IMR-90 (cell line): Measurements from ENCODE around the gene HUNK. TPM values are rescaled to one million over a fixed set of nuclear protein-coding genes. Genes with fewer than 3 reads are reported as not detected.

ENCODE experiments used
- ATAC-seq: fragments of 200-7000 bp; cut with Tn5 transposase; 2 replicates; pipeline ENCODE4 v1.9.1; 2020; ENCODE audit warnings: low read depth, mild to moderate bottlenecking, moderate library complexity
- BruUV-seq: library from RNA; stranded (reverse); fragments of 400-500 nt; replicated peaks from 2 replicates; lab custom pipeline; 2021; lab: Mats Ljungman, UMichigan
- CTCF ChIA-PET: fragments of 300-600 bp; formaldehyde crosslinking; extraction: SDS; loops from one replicate; lab custom pipeline; 2021; ENCODE audit warnings: antibody characterized with exemption; lab: Yijun Ruan, JAX
- POLR2A ChIA-PET: fragments of 300-600 bp; sonication (Branson Sonifier 250); formaldehyde crosslinking; loops from one replicate; lab custom pipeline; 2022; ENCODE audit warnings: antibody characterized with exemption; ENCODE audit not compliant: unreplicated experiment; lab: Charles Lee
- DNase-seq: peaks from one replicate; pipeline ENCODE4 v3.0.0; 2013
- H2AFZ ChIP-seq: replicated peaks from 2 replicates; pipeline ENCODE3; 2013; ENCODE audit warnings: low read length, mild to moderate bottlenecking; ENCODE audit not compliant: poor library complexity
- H2AK5ac ChIP-seq: 2 replicates; pipeline ENCODE4 v1.6.1; 2013; ENCODE audit warnings: low read depth, low read length, inconsistent platforms
- H2AK9ac ChIP-seq: replicated peaks from 2 replicates; pipeline ENCODE3; 2013; ENCODE audit warnings: mild to moderate bottlenecking, low read depth, low read length, moderate library complexity; ENCODE audit not compliant: poor library complexity
- H2BK120ac ChIP-seq: 2 replicates; pipeline ENCODE4 v1.6.1; 2013; ENCODE audit warnings: low read depth, low read length, inconsistent platforms
- H2BK15ac ChIP-seq: 3 replicates; pipeline ENCODE4 v1.6.1; 2013; ENCODE audit warnings: low read depth, low read length, inconsistent platforms
- H2BK20ac ChIP-seq: 2 replicates; pipeline ENCODE4 v1.6.1; 2013; ENCODE audit warnings: low read depth, mild to moderate bottlenecking, inconsistent platforms, low read length, moderate library complexity
- H2BK5ac ChIP-seq: 2 replicates; pipeline ENCODE4 v1.6.1; 2013; ENCODE audit warnings: mild to moderate bottlenecking, low read depth, low read length, inconsistent platforms; ENCODE audit not compliant: poor library complexity, severe bottlenecking
- H3K14ac ChIP-seq: replicated peaks from 2 replicates; pipeline ENCODE4 v1.6.1; 2013; ENCODE audit warnings: low read depth, low read length, inconsistent platforms
- H3K18ac ChIP-seq: 2 replicates; pipeline ENCODE4 v1.6.1; 2013; ENCODE audit warnings: low read depth, low read length, control low read depth
- H3K23ac ChIP-seq: 2 replicates; pipeline ENCODE4 v1.6.1; 2013; ENCODE audit warnings: low read depth, low read length, inconsistent platforms
- H3K27ac ChIP-seq: 2 replicates; pipeline ENCODE4 v1.5.1; 2013; ENCODE audit warnings: mild to moderate bottlenecking, control low read depth, low read length; ENCODE audit not compliant: insufficient read depth
- H3K27me3 ChIP-seq: 2 replicates; pipeline ENCODE4 v1.6.1; 2013; ENCODE audit warnings: low read length; ENCODE audit not compliant: control insufficient read depth, insufficient read depth
- H3K36me3 ChIP-seq: 2 replicates; pipeline ENCODE4 v1.6.1; 2013; ENCODE audit warnings: low read length, mixed read lengths; ENCODE audit not compliant: control insufficient read depth, insufficient read depth
- H3K4ac ChIP-seq: 2 replicates; pipeline ENCODE4 v1.6.1; 2013; ENCODE audit warnings: low read depth, low read length, inconsistent platforms
- H3K4me1 ChIP-seq: 2 replicates; pipeline ENCODE4 v1.6.1; 2013; ENCODE audit warnings: low read length, mixed read lengths; ENCODE audit not compliant: control insufficient read depth, insufficient read depth
- H3K4me2 ChIP-seq: 2 replicates; pipeline ENCODE4 v1.6.1; 2013; ENCODE audit warnings: low read depth, mild to moderate bottlenecking, control low read depth, low read length, moderate library complexity
- H3K4me3 ChIP-seq: 2 replicates; pipeline ENCODE4 v1.5.1; 2013; ENCODE audit warnings: low read depth, mild to moderate bottlenecking, control low read depth, low read length, moderate library complexity; ENCODE audit not compliant: insufficient read depth
- H3K56ac ChIP-seq: 2 replicates; pipeline ENCODE4 v1.6.1; 2013; ENCODE audit warnings: low read length, inconsistent platforms; ENCODE audit not compliant: insufficient read depth; ENCODE audit errors: extremely low read depth
- H3K79me1 ChIP-seq, 2 experiments: 2 replicates each; pipeline ENCODE4 v1.6.1; 2013; ENCODE audit warnings: low read length in 2 of 2, inconsistent platforms in 1 of 2, low read depth in 1 of 2
- H3K9ac ChIP-seq: 2 replicates; pipeline ENCODE4 v1.6.1; 2013; ENCODE audit warnings: low read depth, low read length, control low read depth
- H3K9me1 ChIP-seq: 2 replicates; pipeline ENCODE4 v1.6.1; 2013; ENCODE audit warnings: low read length, inconsistent platforms; ENCODE audit not compliant: insufficient read depth
- H3K9me3 ChIP-seq: 2 replicates; pipeline ENCODE4 v1.6.1; 2013; ENCODE audit warnings: low read length; ENCODE audit not compliant: control insufficient read depth, insufficient read depth
- H4K20me1 ChIP-seq: 2 replicates; pipeline ENCODE4 v1.6.1; 2013; ENCODE audit warnings: low read length, inconsistent platforms; ENCODE audit not compliant: insufficient read depth
- H4K5ac ChIP-seq: 2 replicates; pipeline ENCODE4 v1.6.1; 2013; ENCODE audit warnings: mild to moderate bottlenecking, low read depth, low read length, control low read depth
- H4K8ac ChIP-seq, 2 experiments: 2 replicates each; pipeline ENCODE4 v1.6.1; 2013; ENCODE audit warnings: low read depth in 2 of 2, low read length in 2 of 2, control low read depth in 1 of 2, inconsistent platforms in 1 of 2
- H4K91ac ChIP-seq: 2 replicates; pipeline ENCODE4 v1.6.1; 2013; ENCODE audit warnings: low read depth, low read length, inconsistent platforms; ENCODE audit not compliant: insufficient read depth
- BHLHE40 ChIP-seq: fragments of 150-350 bp; IDR thresholded peaks from 2 replicates; pipeline ENCODE4 v1.6.1; 2016; ENCODE audit warnings: mild to moderate bottlenecking, low read depth, low read length
- CHD1 ChIP-seq: IDR thresholded peaks from 2 replicates; pipeline ENCODE4 v1.6.1; 2012; ENCODE audit warnings: low read depth, low read length, improper control_type of control experiment
- FOS ChIP-seq: fragments of 150-350 bp; IDR thresholded peaks from 2 replicates; pipeline ENCODE4 v1.6.1; 2016; ENCODE audit warnings: low read depth, low read length
- MAFK ChIP-seq: IDR thresholded peaks from 2 replicates; pipeline ENCODE4 v1.6.1; 2012; ENCODE audit warnings: low read depth, low read length, improper control_type of control experiment
- MAZ ChIP-seq: IDR thresholded peaks from 2 replicates; pipeline ENCODE4 v1.6.1; 2012; ENCODE audit warnings: low read depth, mild to moderate bottlenecking, low read length, improper control_type of control experiment, moderate library complexity, borderline replicate concordance
- MXI1 ChIP-seq: IDR thresholded peaks from 2 replicates; pipeline ENCODE4 v1.6.1; 2012; ENCODE audit warnings: low read depth, mild to moderate bottlenecking, low read length, moderate library complexity, borderline replicate concordance
- NFE2L2 ChIP-seq: fragments of 150-350 bp; IDR thresholded peaks from 2 replicates; pipeline ENCODE4 v1.6.1; 2016; ENCODE audit warnings: low read depth, mild to moderate bottlenecking, low read length
- RAD21 ChIP-seq: IDR thresholded peaks from 2 replicates; pipeline ENCODE4 v1.6.1; 2012; ENCODE audit warnings: low read length, improper control_type of control experiment
- WGBS, 2 experiments: methylation state at CpG; one replicate each; pipeline versions ENCODE4 v1.1.5 to v1.1.7; 2013; ENCODE audit warnings: missing lambda C conversion rate in 2 of 2; ENCODE audit not compliant: insufficient read length in 1 of 2; ENCODE audit errors: extremely low coverage in 2 of 2; 5-methylcytosine and 5-hydroxymethylcytosine counted together
- dilution Hi-C: fragments of 300-500 bp; cut with HindIII; formaldehyde crosslinking; loops from one replicate; pipeline ENCODE4 v1.14.3; 2018; ENCODE audit warnings: low sequenced_read_pairs; ENCODE audit not compliant: unreplicated experiment
- in situ Hi-C: fragments of 300-500 bp; cut with MboI; formaldehyde crosslinking; loops from 3 replicates; pipeline ENCODE4 v1.14.3; 2019; ENCODE audit warnings: low sequenced_read_pairs, inconsistent platforms, mixed read lengths
- intact Hi-C: fragments of 100-400 bp; cut with micrococcal nuclease; formaldehyde crosslinking; loops from 2 replicates; pipeline ENCODE4 v1.10.0; 2022
- polyA plus RNA-seq, 3 experiments: library from polyadenylated mRNA; depleted of rRNA; stranded (reverse); fragments of >200 nt; gene quantifications; 2 replicates each; pipeline ENCODE4 v1.2.3, GENCODE V29; 2012; ENCODE audit warnings: low replicate concordance in 1 of 3
- total RNA-seq: library from RNA; depleted of rRNA; stranded (reverse); fragments of >200 nt; gene quantifications from 2 replicates; pipeline ENCODE4 v1.2.3, GENCODE V29; 2012
- TF ChIP-seq, protein P1 (sequence below): fragments of 150-350 bp; IDR thresholded peaks from 2 replicates; pipeline ENCODE4 v1.6.1; 2017; ENCODE audit warnings: mild to moderate bottlenecking, antibody characterized with exemption, low read length, low read depth
- TF ChIP-seq, protein P2 (sequence below): conservative IDR thresholded peaks from 2 replicates; pipeline ENCODE4 v1.5.1; 2012; ENCODE audit warnings: mild to moderate bottlenecking, low read depth, low read length, improper control_type of control experiment

The HUNK gene
- total and polyA plus RNA-seq, 2 of the 4 experiments (the other 2 are of a cell fraction) = 1.0 to 2.0 TPM

DNA sequence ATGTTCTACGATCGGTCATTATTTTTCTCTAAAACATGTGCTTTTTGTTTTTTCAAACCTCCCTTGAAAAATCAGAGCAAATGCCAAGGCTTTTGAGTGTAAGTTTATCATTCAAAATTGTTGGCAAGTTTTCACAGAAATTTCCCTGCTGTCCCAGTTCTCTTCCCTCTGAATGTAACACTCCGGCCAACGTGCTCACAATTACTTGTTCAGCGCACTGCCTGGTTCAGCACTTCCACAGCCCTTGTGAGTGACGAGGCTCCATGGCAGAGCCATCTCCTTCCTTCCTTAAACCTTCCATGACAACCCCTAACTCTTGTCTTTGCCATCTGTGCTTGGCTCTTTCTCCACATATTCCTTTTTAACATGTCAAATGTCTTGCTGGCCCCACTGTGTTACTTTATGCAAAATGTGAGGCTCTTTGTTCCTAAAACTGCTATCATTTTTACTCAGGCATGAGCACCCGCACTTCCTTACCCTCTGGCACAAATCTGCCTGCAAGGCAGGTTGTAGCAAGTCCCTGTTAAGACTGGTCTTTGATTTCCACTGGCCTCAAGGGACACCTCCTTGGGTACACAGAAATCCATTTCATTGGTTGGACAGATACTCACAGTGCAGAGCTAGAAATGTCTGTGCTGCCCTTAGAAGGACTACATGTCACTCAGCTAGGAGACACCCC, 142.8 kb downstream of the HUNK start:
- H3K9me3 ChIP-seq = no peaks in the 10 kb centered on the region
- no TSS peak for BruUV-seq
- intact Hi-C loops (no loop called here), in situ Hi-C loops (no loop called here), dilution Hi-C loops (no loop called here)
- H2AK5ac ChIP-seq = no peak overlapping the region
- no peaks in the 10 kb centered on the region; the same call in none of the 2 replicates for H3K27me3 ChIP-seq
- H3K23ac ChIP-seq = no peak overlapping the region
- TF ChIP-seq NFE2L2 = no peak
- TF ChIP-seq MXI1 = no peak
- TF ChIP-seq RAD21 = no peak
- no peak for TF ChIP-seq MAFK
- no peak for TF ChIP-seq FOS
- TF ChIP-seq BHLHE40 = no peak
- TF ChIP-seq, protein P1, sequence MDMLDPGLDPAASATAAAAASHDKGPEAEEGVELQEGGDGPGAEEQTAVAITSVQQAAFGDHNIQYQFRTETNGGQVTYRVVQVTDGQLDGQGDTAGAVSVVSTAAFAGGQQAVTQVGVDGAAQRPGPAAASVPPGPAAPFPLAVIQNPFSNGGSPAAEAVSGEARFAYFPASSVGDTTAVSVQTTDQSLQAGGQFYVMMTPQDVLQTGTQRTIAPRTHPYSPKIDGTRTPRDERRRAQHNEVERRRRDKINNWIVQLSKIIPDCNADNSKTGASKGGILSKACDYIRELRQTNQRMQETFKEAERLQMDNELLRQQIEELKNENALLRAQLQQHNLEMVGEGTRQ = no peak
- TF ChIP-seq, protein P2, sequence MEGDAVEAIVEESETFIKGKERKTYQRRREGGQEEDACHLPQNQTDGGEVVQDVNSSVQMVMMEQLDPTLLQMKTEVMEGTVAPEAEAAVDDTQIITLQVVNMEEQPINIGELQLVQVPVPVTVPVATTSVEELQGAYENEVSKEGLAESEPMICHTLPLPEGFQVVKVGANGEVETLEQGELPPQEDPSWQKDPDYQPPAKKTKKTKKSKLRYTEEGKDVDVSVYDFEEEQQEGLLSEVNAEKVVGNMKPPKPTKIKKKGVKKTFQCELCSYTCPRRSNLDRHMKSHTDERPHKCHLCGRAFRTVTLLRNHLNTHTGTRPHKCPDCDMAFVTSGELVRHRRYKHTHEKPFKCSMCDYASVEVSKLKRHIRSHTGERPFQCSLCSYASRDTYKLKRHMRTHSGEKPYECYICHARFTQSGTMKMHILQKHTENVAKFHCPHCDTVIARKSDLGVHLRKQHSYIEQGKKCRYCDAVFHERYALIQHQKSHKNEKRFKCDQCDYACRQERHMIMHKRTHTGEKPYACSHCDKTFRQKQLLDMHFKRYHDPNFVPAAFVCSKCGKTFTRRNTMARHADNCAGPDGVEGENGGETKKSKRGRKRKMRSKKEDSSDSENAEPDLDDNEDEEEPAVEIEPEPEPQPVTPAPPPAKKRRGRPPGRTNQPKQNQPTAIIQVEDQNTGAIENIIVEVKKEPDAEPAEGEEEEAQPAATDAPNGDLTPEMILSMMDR = no peak
- TF ChIP-seq CHD1 = no peak
- TF ChIP-seq MAZ = no peak
- H2BK120ac ChIP-seq = no peak overlapping the region
- H3K18ac ChIP-seq = no peak overlapping the region
- H3K14ac ChIP-seq = no peak overlapping the region
- no peak overlapping the region for H2AK9ac ChIP-seq
- ChIA-PET POLR2A (no interaction called here), CTCF (no interaction called here)
- H2AFZ ChIP-seq = no peak overlapping the region
- H3K27ac ChIP-seq = no peak overlapping the region
- no peak overlapping the region for H3K4me2 ChIP-seq
- DNase-seq (no peak), ATAC-seq (no peak; the same call in 1 of the 2 replicates)
- H3K4me3 ChIP-seq = no peak overlapping the region
- H4K91ac ChIP-seq = no peak overlapping the region
- no peaks in the 10 kb centered on the region for H3K36me3 ChIP-seq
- H4K5ac ChIP-seq = no peak overlapping the region
- H3K56ac ChIP-seq = no peak overlapping the region
- no peaks in the 10 kb centered on the region for H3K79me1 ChIP-seq
- H3K9me1 ChIP-seq = no peaks in the 10 kb centered on the region
- H3K4ac ChIP-seq = no peak overlapping the region
- H2BK15ac ChIP-seq = no peak overlapping the region
- H3K4me1 ChIP-seq = no peaks in the 10 kb centered on the region
- H3K9ac ChIP-seq = no peak overlapping the region
- WGBS, 2 experiments = no CpG with 5 or more reads among the region's 7 CpGs
- H2BK20ac ChIP-seq = no peak overlapping the region
- H4K20me1 ChIP-seq = no peaks in the 10 kb centered on the region
- no peak overlapping the region for H4K8ac ChIP-seq
- H2BK5ac ChIP-seq = no peak overlapping the region
